ENCODE data around the gene ABCB8. TPM values are rescaled to one million over a fixed set of nuclear protein-coding genes. Genes with fewer than 3 reads are reported as not detected.
A peak's percentile ranks its signal among the peaks of the same experiment; 100 is the strongest.

ABCB8 gene
- total RNA-seq, 1 donor from 2014 or later: 57.1 TPM

- H3K27ac Mint-ChIP-seq (ENCODE audit: unreplicated experiment): peak overlapping the region; percentile 100
- DNase-seq: peak; percentile 83
- peaks cover 39% of the 10 kb centered on the region for H3K9me3 Mint-ChIP-seq (ENCODE audit: unreplicated experiment)
Observed at GRCh38 chr7:151088856-151089699, 60.8 kb downstream of the ABCB8 start.

GRCh38 chr7:151089893-151090730 is 61.9 kb downstream of the ABCB8 start:
- H3K36me3 Mint-ChIP-seq (ENCODE audit: unreplicated experiment): peaks cover 5% of the 10 kb centered on the region
- H3K9me3 Mint-ChIP-seq (ENCODE audit: unreplicated experiment): peaks cover 35% of the 10 kb centered on the region
- DNase-seq: no peak
- peaks cover 37% of the 10 kb centered on the region for H3K27me3 Mint-ChIP-seq (ENCODE audit: unreplicated experiment)
- peak overlapping the region; percentile 100 for H3K27ac Mint-ChIP-seq (ENCODE audit: unreplicated experiment)
- H3K4me3 Mint-ChIP-seq (ENCODE audit: unreplicated experiment): peak overlapping the region; percentile 98
- no peak for TF ChIP-seq CTCF (IDR thresholded peaks at IDR 0.05; ENCODE audit: partially characterized antibody, unreplicated experiment)
- H3K4me1 Mint-ChIP-seq (ENCODE audit: low read depth, unreplicated experiment): peaks cover 42% of the 10 kb centered on the region

More at GRCh38 chr7:151088856-151089699, 60.8 kb downstream of the ABCB8 start:
- peaks cover 40% of the 10 kb centered on the region for H3K27me3 Mint-ChIP-seq (ENCODE audit: unreplicated experiment)
- peak overlapping the region; percentile 98 for H3K4me3 Mint-ChIP-seq (ENCODE audit: unreplicated experiment)
- peaks cover 40% of the 10 kb centered on the region for H3K4me1 Mint-ChIP-seq (ENCODE audit: low read depth, unreplicated experiment)
- no peak for TF ChIP-seq CTCF (IDR thresholded peaks at IDR 0.05; ENCODE audit: partially characterized antibody, unreplicated experiment)
- peaks cover 5% of the 10 kb centered on the region for H3K36me3 Mint-ChIP-seq (ENCODE audit: unreplicated experiment)

- DNase-seq: no peak
- peaks cover 5% of the 10 kb centered on the region for H3K36me3 Mint-ChIP-seq (ENCODE audit: unreplicated experiment)
- peaks cover 28% of the 10 kb centered on the region for H3K27me3 Mint-ChIP-seq (ENCODE audit: unreplicated experiment)
- peaks cover 26% of the 10 kb centered on the region for H3K9me3 Mint-ChIP-seq (ENCODE audit: unreplicated experiment)
- TF ChIP-seq CTCF (IDR thresholded peaks at IDR 0.05; ENCODE audit: partially characterized antibody, unreplicated experiment): no peak
- H3K27ac Mint-ChIP-seq (ENCODE audit: unreplicated experiment): peak overlapping the region; percentile 89
- H3K4me1 Mint-ChIP-seq (ENCODE audit: low read depth, unreplicated experiment): peaks cover 42% of the 10 kb centered on the region
- H3K4me3 Mint-ChIP-seq (ENCODE audit: unreplicated experiment): peak overlapping the region; percentile 80
Observed at GRCh38 chr7:151091003-151091402, 62.8 kb downstream of the ABCB8 start.

GRCh38 chr7:151091431-151091830 is 63.2 kb downstream of the ABCB8 start:
- Mint-ChIP-seq H3K27ac (ENCODE audit: unreplicated experiment) (peak overlapping the region; percentile 89), H3K4me1 (ENCODE audit: low read depth, unreplicated experiment) (peaks cover 44% of the 10 kb centered on the region), H3K27me3 (ENCODE audit: unreplicated experiment) (peaks cover 28% of the 10 kb centered on the region), H3K9me3 (ENCODE audit: unreplicated experiment) (peaks cover 26% of the 10 kb centered on the region), H3K36me3 (ENCODE audit: unreplicated experiment) (peaks cover 5% of the 10 kb centered on the region), H3K4me3 (ENCODE audit: unreplicated experiment) (peak overlapping the region; percentile 80)
- DNase-seq: peak; percentile 74
- TF ChIP-seq CTCF (IDR thresholded peaks at IDR 0.05; ENCODE audit: partially characterized antibody, unreplicated experiment): peak; percentile 47

All from glutamatergic neuron (in vitro differentiated cells).